Left lung (tissue), 10 donors: ENCODE data around the gene ALAS1. TPM values are rescaled to one million over a fixed set of nuclear protein-coding genes. Genes with fewer than 3 reads are reported as not detected.
"Not testable (repeated sequence)": the region's sequence is repeated elsewhere in the genome, so short reads cannot be mapped to it uniquely, and the experiment has no call there.

Source experiments
- ATAC-seq: fragments of 200-7000 bp; cut with Tn5 transposase; one replicate; pipeline ENCODE4 v1.9.1; 2020; ENCODE audit warnings: moderate library complexity
- DNase-seq, 4 donors: peaks; one replicate each; pipeline ENCODE4 v3.0.0-alpha.2; 2013 to 2020
- H3K27ac ChIP-seq, 2 donors: fragments of 200-600 bp; sonication (generic) in 1 of 2; one replicate each; pipeline versions ENCODE4 v1.5.0 to v1.8.0; 2020 to 2021
- H3K27me3 ChIP-seq, 2 donors: fragments of 200-600 bp; sonication (generic) in 1 of 2; one replicate each; pipeline versions ENCODE4 v1.5.0 to v1.8.0; 2020 to 2021
- H3K36me3 ChIP-seq, 2 donors: fragments of 200-600 bp; sonication (generic) in 1 of 2; one replicate each; pipeline versions ENCODE4 v1.5.0 to v1.8.0; 2020 to 2021
- H3K4me1 ChIP-seq, 2 donors: fragments of 200-600 bp; one replicate each; pipeline ENCODE4 v1.8.0; 2021
- H3K4me3 ChIP-seq, 2 donors: fragments of 200-600 bp; sonication (generic) in 1 of 2; one replicate each; pipeline versions ENCODE4 v1.5.0 to v1.8.0; 2020 to 2021; ENCODE audit warnings: mild to moderate bottlenecking in 1 of 2
- H3K9me3 ChIP-seq, 2 donors: fragments of 200-600 bp; sonication (generic) in 1 of 2; one replicate each; pipeline versions ENCODE4 v1.5.0 to v1.8.0; 2020 to 2021
- intact Hi-C, 2 donors: fragments of 100-400 bp; cut with DNase I; formaldehyde crosslinking; loops; one replicate each; pipeline versions ENCODE4 v1.11.2 to v1.14.2; 2022
- polyA plus RNA-seq, 6 donors: library from polyadenylated mRNA; unstranded; fragments of 120-200 nt; gene quantifications; one replicate each; pipeline ENCODE4 v1.2.1, GENCODE V29; 2013; ENCODE audit not compliant: insufficient read length in 6 of 6
- total RNA-seq, 2 donors: library from RNA; stranded (reverse); fragmentation: NEBNext Ultra II Directional; extraction: Animal tissue kit (Norgen Biotek cat#: 25700); gene quantifications; one replicate each; pipeline ENCODE4 v1.2.1, GENCODE V29; 2021
- TF ChIP-seq, protein P1 (sequence below), 2 donors: fragments of 200-600 bp; sonication (generic) in 1 of 2; IDR thresholded peaks; one replicate each; pipeline versions ENCODE4 v1.5.0 to v1.8.0; 2021; ENCODE audit warnings: antibody characterized with exemption in 2 of 2
- donor health status: DM: no; HTN: yes; CAD: no.
- donor health status: DM: no; HTN: no; CAD: no.

Gene ALAS1
- total and polyA plus RNA-seq, 8 donors: 31.6 to 70.1 (median 44.2) TPM

DNA sequence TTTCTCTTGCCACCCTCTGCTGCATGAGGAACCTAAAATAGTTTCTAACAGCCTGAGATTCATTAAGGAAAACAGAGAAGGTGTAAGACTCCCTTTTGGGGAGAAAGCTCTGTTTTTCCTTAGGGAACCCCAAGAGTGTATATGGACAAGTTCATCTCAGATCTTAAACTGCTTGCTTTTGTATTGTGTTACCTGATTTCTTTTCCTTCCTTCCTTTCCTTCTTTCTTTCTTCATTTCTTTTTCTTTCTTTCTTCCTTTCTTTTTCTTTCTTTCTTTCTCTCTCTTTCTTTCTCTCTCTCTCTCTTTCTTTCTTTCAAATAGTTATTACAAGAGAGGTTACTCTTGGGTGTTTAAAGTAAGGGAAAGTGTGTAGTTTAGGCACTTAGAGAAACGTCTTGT is 38.5 kb upstream of the ALAS1 start:
- Histone ChIP-seq H3K4me1 (peaks cover 0 to 7% of the 10 kb centered on the region in 2 donors), H3K9me3 (no peaks in the 10 kb centered on the region), H3K27me3 (no peaks in the 10 kb centered on the region), H3K27ac (no peak overlapping the region), H3K36me3 (no peaks in the 10 kb centered on the region), H3K4me3 (no peak overlapping the region)
- TF ChIP-seq, protein P1, sequence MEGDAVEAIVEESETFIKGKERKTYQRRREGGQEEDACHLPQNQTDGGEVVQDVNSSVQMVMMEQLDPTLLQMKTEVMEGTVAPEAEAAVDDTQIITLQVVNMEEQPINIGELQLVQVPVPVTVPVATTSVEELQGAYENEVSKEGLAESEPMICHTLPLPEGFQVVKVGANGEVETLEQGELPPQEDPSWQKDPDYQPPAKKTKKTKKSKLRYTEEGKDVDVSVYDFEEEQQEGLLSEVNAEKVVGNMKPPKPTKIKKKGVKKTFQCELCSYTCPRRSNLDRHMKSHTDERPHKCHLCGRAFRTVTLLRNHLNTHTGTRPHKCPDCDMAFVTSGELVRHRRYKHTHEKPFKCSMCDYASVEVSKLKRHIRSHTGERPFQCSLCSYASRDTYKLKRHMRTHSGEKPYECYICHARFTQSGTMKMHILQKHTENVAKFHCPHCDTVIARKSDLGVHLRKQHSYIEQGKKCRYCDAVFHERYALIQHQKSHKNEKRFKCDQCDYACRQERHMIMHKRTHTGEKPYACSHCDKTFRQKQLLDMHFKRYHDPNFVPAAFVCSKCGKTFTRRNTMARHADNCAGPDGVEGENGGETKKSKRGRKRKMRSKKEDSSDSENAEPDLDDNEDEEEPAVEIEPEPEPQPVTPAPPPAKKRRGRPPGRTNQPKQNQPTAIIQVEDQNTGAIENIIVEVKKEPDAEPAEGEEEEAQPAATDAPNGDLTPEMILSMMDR (IDR thresholded peaks at IDR 0.05): no peak
- intact Hi-C loops: no loop called here
- DNase-seq (no peak), ATAC-seq (no peak)

GRCh38 chr3:52162250-52162872 is 35.6 kb upstream of the ALAS1 start:
- H3K27me3 ChIP-seq: no peaks in the 10 kb centered on the region
- no peaks in the 10 kb centered on the region for H3K36me3 ChIP-seq
- no peak overlapping the region for H3K4me3 ChIP-seq
- H3K4me1 ChIP-seq: no peaks in the 10 kb centered on the region
- no peak overlapping the region for H3K27ac ChIP-seq
- TF ChIP-seq, protein P1 (IDR thresholded peaks at IDR 0.05): no peak
- no peaks in the 10 kb centered on the region for H3K9me3 ChIP-seq
- DNase-seq (no peak), ATAC-seq (no peak)
- intact Hi-C loops: no loop called here

DNA sequence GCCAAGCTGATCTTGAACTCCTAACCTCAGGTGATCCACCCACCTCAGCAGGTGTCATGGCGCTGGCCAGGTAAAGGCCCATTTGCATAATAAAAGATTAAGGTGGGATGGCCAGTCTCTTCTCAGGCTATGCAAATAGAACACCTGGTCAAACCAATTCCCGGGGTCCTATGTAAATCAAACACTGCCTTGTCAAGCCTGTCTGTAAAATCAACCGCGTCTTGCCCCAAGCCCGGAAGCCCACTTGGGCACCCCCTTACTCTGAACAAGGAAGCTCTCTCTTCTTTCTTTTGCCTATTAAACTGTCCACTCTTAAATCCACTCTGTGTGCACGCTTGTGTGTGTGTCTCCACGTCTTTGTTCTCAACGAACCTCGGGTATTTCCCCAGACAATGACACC is 30.7 kb upstream of the ALAS1 start:
- Histone ChIP-seq H3K27ac (no peak overlapping the region), H3K36me3 (no peaks in the 10 kb centered on the region), H3K27me3 (no peaks in the 10 kb centered on the region), H3K4me1 (no peaks in the 10 kb centered on the region), H3K9me3 (no peaks in the 10 kb centered on the region), H3K4me3 (no peak overlapping the region)
- DNase-seq (no peak), ATAC-seq (no peak)
- intact Hi-C loops: no loop called here
- TF ChIP-seq, protein P1 (IDR thresholded peaks at IDR 0.05): no peak

GRCh38 chr3:52170217-52170616 is 27.7 kb upstream of the ALAS1 start:
- DNase-seq, H3K36me3 ChIP-seq, H3K4me1 ChIP-seq, ATAC-seq, H3K27ac ChIP-seq, H3K27me3 ChIP-seq, H3K9me3 ChIP-seq, intact Hi-C loops, H3K4me3 ChIP-seq: not testable (repeated sequence)

- intact Hi-C loops: no loop called here
- no peak for DNase-seq
- no peak for ATAC-seq
- no peaks in the 10 kb centered on the region for H3K36me3 ChIP-seq
- no peak overlapping the region for H3K4me3 ChIP-seq
- H3K27me3 ChIP-seq: no peaks in the 10 kb centered on the region
- no peaks in the 10 kb centered on the region for H3K9me3 ChIP-seq
- no peak overlapping the region for H3K27ac ChIP-seq
- H3K4me1 ChIP-seq: no peaks in the 10 kb centered on the region
- TF ChIP-seq, protein P1 (IDR thresholded peaks at IDR 0.05): no peak
These were observed 26.3 kb upstream of the ALAS1 start for GRCh38 chr3:52171514-52172261.
